Transverse colon (tissue), 3 donors: ENCODE measurements around the gene SSBP4.

Experiments used
- EP300 ChIP-seq: sonication (generic); formaldehyde crosslinking; IDR thresholded peaks from one replicate; pipeline ENCODE4 v1.6.1; 2017; ENCODE audit warnings: antibody characterized with exemption, low read depth
- TF ChIP-seq, protein P1 (sequence below), 5 experiments: fragments of 200-600 bp in 3 of 5; fragments of 450-650 bp in 2 of 5; sonication (generic) in 3 of 5; IDR thresholded peaks; 1 replicate in 2 of 5; 2 replicates in 3 of 5; pipeline ENCODE4 v1.5.1; 2016 to 2017; ENCODE audit warnings: antibody characterized with exemption in 5 of 5, inconsistent platforms in 3 of 5, mild to moderate bottlenecking in 2 of 5, moderate library complexity in 1 of 5

DNA sequence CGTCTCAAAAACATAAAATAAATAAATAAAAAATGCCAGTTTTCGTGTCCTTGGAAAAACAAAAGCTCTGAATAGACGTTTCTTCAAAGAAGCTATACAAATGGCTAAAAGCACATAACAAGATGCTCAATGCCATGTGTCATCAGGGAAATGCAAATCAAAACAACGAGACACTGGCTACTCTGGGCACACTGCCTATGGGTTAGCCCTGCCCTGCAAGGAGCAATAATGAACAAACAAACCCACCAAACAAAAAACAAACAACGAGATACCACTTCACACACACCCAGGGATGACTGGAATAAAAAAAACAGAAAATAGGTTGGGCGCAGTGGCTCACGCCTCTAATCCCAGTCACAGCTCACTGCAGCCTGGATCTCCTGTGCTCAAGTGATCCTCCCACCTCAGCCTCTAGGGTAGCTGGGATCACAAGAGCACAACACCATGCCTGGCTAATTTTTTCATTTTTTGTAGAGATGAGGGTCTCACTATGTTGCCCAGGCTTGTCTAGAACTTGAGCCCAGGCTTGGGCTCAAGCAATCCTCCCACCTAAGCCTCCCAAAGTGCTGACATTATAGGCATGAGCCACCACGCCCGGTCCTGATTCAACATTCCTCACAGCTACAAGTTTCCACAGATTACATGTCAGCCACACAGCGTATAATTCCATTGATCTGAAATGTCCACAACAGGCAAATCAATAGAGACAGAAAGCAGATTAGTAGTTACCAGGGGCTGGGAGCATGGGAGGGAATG, 34.2 kb downstream of the SSBP4 start:
- TF ChIP-seq, protein P1, sequence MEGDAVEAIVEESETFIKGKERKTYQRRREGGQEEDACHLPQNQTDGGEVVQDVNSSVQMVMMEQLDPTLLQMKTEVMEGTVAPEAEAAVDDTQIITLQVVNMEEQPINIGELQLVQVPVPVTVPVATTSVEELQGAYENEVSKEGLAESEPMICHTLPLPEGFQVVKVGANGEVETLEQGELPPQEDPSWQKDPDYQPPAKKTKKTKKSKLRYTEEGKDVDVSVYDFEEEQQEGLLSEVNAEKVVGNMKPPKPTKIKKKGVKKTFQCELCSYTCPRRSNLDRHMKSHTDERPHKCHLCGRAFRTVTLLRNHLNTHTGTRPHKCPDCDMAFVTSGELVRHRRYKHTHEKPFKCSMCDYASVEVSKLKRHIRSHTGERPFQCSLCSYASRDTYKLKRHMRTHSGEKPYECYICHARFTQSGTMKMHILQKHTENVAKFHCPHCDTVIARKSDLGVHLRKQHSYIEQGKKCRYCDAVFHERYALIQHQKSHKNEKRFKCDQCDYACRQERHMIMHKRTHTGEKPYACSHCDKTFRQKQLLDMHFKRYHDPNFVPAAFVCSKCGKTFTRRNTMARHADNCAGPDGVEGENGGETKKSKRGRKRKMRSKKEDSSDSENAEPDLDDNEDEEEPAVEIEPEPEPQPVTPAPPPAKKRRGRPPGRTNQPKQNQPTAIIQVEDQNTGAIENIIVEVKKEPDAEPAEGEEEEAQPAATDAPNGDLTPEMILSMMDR (IDR thresholded peaks at IDR 0.05) = no peak
- TF ChIP-seq EP300 = no peak
